HG03378 (cell line): ENCODE results near the gene TKTL1.
A peak's percentile ranks its signal among the peaks of the same experiment; 100 is the strongest.

Experiments
- ATAC-seq: cut with Tn5 transposase; IDR thresholded peaks from one replicate; pipeline ENCODE4 v1.9.1; 2021; ENCODE audit warnings: mild to moderate bottlenecking, moderate library complexity; ENCODE audit not compliant: unreplicated experiment

TKTL1 gene

DNA sequence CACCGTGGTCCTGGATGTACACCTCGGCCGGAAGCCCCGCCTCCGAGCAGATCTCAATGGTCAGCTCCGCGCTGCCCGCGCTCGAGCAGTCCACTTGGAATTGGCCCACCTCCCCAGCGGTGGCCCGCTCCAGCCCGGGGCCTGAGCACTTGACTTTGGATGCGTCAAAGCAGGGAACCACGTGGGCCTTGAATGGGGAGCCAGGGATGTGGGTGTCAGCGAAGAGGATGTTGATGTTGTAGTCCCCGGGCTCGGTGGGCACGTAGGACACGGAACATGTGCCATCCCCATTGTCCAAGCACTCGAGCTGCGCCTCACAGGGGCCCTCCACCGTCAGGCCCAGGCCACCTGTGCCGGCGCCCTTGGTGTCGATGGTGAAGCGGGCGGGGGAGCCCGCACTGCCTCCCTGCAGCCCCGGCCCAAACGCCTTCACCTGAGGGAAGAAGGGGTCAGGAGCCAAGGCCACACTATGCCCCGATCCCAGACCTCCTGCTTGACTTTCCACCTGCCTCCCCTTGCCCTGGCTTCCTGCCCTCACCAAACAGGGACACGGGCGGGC lies 64.6 kb downstream of the TKTL1 start:
- no peak for ATAC-seq

DNA sequence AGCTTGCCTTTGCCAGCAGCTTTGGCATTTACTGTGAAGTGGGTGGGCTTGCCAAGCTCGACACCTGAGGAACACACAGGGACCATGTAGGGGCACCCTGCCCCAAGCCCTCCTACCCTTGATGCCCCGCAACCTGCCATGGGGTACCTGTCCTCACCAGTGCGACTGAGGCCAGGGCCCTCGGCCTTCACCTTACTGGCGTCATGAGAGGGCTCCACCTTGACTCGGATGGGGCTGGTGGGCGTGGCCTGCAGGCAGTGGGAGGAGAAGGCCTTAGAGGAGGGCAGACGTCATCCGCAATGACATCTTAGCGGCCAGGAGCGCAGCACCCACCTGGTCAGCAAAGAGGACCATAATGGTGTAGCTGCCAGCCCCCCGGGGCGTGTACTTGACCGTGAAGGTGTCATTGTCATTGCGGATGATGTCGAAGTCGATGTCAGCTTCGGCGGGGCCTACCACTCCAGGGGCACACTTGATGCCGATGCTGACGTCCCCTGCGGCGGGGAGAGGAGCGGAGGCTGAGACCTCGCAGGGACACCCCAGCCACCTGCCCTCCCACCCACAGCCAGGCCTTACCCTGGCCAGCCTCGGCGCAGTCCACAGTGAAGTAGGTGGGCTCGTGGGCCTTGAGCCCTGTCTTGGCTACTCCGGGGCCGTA lies 66.6 kb downstream of the TKTL1 start:
- no peak for ATAC-seq

DNA sequence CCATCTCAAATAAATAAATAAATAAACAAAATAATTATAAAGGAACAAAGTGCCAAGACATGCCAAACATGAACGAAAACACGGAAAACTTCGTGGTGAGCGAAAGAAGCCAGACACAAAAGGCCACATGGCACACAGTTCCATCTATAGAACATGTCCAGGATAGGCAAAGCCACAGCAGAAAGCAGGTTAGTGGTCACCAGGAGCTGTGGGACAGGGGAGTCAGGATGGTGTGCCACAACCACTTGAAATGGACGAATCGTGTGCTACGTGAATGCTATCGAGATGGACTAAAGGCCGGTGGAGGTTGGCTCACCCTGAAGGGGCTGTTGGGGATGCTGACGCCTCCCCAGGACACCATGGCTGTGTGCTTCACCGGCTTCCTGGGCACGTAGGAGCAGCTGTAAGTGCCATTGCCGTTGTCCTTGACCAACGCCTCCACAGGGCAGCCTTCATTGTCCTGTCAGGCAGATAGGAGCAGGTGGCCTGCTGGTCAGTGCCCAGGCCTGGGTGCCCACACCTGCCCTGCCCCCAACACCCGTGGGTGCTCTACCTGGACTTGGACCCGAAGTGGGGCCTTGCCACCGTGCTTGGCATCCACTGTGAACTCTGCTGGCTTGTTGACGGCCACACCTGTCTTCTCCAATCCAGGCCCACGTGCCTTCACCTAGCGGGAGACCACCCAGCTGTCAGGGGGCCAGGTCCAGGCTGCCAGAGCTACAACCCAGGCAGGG lies 68.3 kb downstream of the TKTL1 start:
- no peak for ATAC-seq

DNA sequence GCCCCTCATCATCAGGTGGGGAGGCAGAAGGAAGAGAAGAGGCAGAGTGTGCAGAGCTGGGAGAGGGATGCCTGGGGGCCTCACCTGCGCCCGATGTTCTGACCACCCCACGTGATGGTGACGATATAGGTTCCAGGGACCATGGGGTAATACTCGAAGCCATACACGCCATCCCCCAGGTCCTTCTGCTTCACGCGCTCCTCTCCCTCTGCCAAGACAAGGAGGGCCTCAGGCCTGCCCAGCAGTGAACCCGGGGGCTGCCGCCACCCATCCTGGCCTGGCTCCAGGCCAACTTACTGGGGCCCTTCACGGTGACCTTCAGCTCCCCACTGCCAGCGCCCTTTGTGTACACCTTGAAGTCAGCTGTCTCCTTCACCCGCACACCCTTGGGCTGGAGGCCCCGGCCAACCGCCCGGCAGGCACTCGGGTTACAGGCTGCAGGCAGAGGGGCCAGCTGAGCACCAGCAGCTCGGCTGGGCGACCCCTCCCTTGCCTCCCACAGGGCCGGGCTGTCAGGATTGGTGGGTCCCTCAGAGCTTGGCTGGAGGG lies 69.5 kb downstream of the TKTL1 start:
- no peak for ATAC-seq

DNA sequence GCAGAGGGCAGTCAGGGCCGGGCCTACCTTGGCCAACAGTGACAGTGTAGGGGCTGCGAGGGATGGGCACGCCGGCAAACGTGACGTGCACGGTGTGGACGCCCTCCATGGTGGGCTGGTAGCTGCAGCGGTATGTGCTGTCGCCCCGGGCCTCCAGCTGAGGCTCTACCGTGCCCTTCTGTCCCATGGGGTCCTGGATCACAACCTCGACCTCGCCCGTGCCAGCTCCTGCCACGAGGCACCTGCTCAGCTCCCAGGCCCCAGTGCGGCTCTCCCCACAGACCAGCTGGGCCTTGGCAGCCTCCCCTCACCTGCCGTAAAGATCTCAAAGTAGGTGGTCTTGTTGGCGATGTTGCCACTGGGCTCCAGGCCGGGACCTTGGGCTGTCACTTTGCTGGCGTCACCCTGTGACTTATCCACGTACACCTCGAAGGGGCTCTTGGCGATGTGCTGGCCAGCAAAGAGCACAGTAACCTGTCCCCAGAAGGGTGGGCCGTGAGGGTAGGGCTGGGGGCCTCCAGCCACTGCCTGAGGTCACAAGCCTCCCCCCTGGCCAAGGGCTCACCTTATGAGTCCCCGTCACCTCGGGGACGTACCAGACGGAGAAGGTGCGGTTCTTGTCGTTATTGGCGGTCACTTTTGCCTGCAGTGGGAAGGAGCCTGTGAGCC lies 70.5 kb downstream of the TKTL1 start:
- ATAC-seq = no peak

DNA sequence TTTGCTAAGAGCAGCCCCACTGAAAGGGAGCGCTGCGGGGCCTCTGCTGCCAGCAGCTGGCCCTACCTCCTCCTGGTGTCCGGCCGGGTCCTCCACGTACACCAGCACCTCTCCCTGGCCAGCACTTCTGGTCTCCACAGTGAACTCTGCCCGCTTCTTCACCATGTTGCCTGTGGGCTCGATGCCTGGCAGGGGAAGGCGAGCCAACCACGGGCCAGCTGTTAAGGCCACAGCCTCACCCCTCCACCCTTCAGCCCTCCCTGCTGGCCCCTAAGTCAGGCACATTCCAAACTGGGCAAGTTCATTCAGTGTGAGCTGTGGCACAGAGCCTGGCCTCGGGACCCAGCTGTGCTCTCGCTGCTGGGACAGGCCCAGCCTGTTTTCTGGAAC lies 71.1 kb downstream of the TKTL1 start:
- ATAC-seq = no peak

DNA sequence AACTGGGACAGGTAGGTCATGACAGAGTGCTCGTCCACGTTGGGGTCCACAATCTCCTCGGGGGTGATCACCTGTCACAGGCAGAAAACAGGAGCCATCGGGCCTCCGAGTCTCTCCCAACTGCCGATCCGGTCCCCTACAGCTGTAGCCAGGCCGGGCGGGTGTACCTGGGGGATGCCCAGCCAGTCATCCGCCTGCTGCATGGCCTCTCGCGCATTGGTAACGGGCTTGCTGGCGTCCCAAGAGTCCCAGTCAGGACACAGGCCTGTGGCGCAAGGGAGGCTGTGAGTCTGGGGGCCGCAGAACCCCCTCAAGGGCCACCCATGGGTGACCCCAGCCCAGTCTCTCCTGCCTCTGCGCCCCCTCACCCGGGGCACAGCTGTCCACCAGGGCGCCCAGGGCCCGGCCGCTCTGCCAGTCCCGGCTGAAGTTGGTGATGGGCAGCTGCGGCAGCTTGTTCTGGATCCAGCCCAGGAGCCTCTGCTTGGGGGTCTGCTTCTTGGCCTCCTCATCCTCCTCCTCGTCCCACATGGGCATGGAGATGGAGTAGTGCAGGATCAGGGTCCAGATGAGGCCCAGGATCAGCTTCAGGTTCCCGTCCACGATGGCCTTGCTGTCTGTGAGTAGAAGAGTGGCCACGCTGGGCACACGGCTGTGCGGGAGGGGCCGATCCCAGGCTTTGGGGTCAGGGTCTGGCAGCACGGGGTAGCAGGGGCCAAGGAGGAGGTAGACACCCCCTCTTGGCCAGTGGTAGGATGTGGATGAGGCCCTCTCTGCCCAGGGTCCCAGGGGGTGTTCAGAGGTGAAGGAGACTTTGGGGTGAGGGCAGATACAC lies 72.1 kb downstream of the TKTL1 start:
- ATAC-seq = no peak

DNA sequence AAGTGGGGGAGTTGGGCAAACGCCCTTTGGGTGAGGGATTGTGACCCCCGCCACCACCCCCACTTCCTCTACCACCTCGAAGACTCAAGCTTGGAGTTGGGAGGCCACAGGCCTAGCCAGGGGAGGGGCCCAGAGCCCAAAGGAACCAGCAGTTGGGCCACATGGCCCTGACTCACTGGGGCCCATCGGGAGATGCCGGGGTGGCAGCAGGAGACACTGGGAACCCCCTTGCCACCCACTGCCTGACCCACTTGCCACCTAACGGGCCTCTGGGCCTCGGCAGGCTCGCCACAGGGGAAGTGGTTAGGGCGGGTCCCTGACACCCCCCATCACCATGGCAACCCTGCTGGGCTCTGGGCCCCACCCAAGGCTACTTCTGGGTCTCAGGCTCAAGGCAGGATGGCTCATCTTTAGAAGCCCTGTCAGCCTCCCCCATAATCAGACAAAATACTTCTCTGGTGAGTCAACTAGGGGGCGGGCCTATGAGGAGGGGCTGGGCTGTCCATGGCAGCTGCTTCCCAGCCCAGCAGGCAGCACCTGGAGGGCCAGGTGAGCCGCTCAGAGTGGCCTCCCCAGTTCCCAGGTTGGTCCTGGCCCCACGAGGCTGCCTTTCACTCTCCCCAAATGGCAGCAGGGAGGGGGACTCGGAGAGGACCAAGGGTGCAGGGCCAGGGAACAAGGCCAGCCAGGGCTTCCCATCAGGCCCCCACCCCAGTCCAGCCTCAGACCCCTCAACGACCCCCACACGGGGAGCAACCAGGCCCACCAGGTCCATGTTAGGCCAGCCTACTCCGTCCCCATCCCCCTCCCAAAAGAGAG lies 73.2 kb downstream of the TKTL1 start:
- ATAC-seq = no peak

DNA sequence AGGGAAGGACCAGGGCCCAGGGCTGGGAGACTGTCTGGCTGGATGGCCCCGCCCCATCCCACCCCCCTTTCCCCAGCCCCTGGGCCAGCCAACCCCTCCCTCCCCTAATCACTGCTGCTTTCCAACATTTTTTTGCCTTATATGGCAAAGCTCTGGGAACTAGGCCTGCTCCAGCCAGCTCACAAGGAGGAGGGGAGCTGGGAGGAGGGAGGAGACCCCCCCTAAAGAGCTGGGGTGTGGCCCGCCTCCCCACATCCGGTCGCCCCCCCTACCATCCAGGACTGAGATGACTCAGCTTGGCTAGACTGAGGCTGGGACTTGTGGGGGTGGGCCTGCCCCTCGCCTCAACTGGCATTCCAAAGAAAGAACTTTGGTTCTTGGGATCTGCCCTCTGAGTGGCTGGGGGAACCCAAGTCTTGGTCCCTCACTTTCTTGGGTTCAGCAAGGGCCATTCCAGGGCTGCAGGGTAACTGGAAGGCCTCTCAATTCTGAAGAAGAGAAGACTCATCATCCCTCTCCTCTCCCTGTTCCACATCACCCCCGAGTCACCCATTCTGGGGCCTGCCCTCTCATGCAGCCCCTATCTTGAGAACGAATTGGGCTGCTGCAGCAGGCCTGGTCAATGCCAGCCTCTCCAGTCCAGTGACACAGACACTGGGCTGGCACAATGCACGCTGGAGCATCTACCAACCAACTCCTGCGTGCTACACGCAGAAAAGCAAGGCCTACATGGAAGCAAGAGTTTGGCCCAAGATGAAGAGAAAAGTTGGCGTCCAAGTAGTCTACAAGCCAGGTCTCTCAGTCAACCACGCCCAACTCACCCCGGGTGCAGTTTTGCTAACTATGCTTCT lies 74.1 kb downstream of the TKTL1 start:
- no peak for ATAC-seq

DNA sequence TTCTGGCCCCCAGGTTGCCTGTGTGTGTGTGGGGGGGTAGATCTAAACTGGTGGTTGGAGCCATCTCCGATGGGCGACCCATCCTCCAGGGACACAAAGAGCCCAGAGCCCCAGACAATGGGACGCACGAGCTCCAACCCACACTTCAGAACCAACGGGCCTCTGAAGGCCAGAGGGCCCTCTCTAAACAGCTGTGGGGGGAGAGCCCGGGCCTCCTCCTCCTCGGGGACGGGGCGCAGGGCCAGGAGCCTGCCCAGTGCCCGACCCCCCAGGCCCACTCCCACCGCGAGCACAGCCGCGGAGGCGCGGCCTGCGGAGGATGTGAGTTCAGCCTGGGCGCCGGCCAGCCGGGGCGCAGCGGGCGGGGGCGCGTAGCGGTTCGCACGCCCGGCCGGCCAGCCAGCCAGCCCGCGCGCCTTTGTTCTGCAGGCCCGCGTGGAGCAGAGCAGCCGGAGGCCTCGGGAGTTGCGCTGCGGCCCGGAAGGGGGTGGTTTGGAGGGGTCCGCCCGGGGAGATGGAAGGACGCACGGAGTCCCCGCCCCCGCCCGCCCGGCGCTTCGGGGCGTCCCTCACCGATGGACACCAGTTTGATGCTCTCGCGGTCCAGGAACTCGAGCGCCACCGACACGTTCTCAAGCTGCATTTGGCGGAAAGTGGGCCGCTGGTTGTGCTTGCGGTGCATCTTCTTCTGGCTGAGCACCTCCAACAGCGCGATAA lies 74.9 kb downstream of the TKTL1 start:
- ATAC-seq = no peak

DNA sequence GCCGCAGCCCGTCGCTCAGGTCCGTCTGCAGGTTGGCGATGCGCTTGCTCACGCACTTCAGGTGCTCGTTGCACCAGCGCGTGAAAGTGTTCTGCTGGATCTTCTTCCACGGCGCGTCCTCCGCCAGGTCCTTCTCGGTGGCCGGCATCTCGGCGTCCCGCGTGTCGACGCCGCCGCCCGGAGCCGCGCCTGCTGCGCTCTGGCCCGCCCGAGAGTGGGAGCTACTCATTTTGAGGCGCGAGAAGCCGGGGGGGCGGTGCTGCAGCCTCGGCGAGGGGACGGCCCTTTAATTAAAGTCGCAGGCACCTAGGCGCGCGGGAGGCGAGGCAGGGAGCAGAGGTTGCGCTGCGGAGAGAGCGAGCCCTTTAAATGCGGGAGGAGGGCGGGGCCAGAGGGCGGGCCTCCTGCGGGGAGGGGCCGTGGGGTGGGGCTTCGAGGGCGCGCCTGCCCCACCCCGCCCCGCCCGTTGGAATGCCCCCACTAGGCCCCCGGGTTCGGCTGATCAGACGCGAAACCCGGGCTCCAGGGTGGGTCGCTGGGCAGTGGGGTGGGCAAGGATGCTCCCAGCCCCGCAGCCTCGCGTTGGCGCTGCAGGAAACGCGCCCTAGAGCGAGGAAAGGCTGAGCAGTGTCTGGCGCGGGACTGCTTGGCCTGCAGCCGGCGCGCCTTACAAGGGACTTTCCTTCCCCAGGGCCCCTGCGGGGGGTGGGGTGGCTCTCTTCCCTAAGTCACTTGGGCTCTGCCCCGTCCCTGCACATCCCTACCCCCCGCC lies 75.6 kb downstream of the TKTL1 start:
- ATAC-seq = peak; percentile 33

DNA sequence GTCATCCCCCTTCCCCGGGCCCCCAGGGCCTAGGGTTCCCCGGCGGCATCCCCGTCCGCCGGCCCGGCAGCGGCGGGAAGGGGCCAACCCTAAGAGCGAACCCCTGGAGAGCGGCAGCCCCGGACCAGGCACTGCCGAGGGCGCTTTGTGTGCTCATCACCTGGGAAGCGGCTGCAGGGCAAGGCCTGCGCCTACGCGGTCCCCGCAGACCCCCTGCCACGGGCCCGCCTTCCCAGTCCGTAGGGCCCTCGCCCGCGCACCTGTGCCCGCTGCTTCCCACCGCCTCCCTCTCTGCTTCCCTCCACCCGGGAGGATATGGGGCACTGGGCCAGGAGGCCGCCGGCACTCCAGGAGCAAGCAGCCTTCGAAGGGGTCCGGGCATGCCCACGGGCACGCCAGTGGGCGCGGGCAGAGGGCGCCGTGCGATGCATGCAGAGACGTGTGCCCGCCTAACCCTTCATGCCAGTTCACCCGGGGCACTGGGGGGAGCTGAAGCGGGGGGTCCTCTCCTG lies 76.2 kb downstream of the TKTL1 start:
- ATAC-seq = no peak

DNA sequence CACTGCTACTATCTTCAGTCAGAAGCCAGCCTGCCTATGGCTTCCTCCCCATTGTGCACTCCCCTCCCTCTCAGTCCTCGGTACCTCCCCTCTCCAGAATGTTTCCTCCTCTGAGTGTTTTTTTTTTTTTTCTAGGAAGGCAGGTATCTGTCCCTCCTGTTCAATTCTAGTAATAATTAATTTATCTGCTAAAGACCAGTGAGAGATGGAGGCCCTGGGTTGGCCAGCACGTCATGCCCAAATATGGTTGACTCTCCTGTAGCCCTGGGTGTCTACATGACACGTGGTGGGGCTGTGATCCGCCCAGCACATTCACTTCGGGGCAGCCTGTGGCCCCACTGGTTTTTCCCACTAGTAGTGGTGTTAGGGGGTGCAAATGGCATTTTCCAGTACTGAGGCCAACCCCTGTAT lies 77.0 kb downstream of the TKTL1 start:
- no peak for ATAC-seq

DNA sequence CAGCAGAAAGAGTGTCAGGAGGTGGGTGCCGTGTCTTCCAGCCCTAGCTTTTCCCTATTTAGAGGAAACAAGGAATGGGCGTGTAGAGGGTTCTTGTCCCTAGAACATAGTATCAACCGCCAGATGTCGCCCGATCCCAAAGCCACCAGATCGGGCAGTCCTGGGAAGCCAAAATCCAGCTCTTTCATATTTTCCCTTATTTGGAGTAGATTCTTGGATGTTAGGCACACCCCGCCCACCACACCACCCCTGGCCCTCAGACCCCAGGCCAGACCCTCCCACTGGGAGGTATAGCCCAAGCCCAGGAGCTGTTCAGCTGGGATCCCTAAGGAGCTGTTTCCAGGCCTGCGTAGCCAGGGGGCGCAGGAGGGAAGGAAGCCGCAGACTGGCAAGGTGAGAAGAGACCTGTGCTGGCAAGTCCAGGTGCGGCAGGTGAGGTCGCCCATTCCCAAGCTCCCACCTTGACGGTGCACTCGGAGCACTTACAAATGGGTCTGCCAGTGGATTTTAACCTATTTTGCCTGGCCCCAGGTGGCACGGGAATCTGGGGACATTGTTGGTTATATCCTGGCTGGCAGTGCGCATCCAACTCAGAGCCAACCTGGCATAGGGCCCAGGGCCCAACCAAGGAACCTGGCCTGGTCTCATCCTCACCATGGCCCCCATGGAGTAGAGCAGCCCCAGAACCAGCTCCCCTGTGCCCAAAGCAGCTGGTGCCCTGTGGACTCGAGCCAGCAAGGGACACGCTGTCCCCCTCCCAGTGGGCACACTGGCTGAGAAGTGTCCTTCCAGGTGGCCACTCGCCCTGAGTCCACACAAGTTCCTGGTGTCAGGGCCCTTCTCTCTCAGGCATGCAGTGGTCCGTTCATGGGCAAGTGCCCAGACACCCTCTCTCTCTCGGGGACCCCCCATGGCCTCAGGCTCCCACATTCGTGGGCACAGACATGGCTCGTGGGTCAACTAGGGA lies 78.0 kb downstream of the TKTL1 start:
- ATAC-seq = no peak

DNA sequence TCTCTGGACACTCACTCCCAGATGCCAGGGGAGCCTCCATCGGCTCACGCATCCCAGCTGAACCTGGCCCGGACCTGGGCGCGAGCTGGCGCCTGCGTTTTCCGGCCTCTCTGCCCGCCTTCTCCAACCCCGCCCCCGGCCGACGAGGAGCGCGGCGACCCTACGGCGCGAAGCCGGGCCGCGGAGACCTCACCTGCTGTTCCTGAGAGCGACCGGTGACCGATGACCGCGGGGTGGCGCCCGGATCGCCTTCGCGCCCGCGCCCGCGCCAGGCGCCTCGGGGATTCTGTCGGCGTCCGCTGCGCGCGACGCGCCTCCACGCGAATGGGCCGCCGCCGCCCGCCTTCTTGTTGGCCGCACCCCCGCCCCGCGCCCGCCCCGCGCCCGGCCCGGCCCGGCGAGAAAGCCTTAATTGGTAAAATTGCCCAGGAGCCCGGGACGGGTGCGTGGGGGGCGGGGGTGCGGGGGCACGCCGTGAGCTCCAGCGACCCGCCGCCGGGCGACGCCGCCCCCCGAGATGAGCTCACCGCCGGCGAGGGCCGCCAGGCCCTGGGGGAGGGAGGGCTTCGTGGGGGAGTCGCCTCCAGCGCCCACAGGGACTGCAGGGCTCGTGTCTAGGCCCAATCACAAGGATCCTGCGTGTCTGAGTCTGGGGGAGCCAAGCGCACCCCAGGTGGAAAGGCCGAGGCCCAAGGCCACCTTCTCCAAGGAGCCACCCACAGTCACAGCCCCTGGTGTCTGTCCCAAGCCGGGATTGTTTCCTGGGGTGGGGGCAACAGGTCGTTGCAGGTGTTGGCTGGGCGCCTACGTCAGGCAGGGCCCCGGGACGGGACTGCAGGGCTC lies 78.9 kb downstream of the TKTL1 start, which contains the start of gene FLNA:
TSS of gene FLNA (minus strand) at position 322 of the 843 bp plus-strand sequence. CDS start 3,389 bp downstream, outside the sequence.
- no peak for ATAC-seq
